Lower leg skin (tissue), 4 donors: ENCODE results near the gene ZBED4. TPM values are rescaled to one million over a fixed set of nuclear protein-coding genes. Genes with fewer than 3 reads are reported as not detected.

Experiments
- DNase-seq, 2 donors: peaks; one replicate each; pipeline ENCODE4 v3.0.0-alpha.2; 2019; ENCODE audit warnings: low spot score in 2 of 2
- H3K4me3 ChIP-seq: fragments of 200-600 bp; sonication (generic); 2 replicates; pipeline ENCODE4 v1.5.1; 2017; ENCODE audit warnings: mild to moderate bottlenecking, low read depth; ENCODE audit not compliant: poor library complexity, severe bottlenecking
- POLR2A ChIP-seq, 2 donors: fragments of 450-650 bp; IDR thresholded peaks; one replicate each; pipeline ENCODE4 v1.6.1; 2016 to 2017; ENCODE audit warnings: antibody characterized with exemption in 2 of 2, mild to moderate bottlenecking in 1 of 2, moderate library complexity in 1 of 2
- WGBS, 2 donors: methylation state at CpG; one replicate each; pipeline ENCODE4 v1.1.5; 2018; 5-methylcytosine and 5-hydroxymethylcytosine counted together
- intact Hi-C: fragments of 100-400 bp; cut with DNase I; formaldehyde crosslinking; loops from one replicate; pipeline ENCODE4 v1.15.0; 2023; ENCODE audit warnings: low total_unique reads
- total RNA-seq, 4 donors: library from RNA; depleted of rRNA; stranded (reverse); fragments of >200 nt; gene quantifications; one replicate each; pipeline ENCODE4 v1.1.0, GENCODE V29; 2016
- TF ChIP-seq, protein P1 (sequence below), 3 donors: fragments of 450-650 bp; IDR thresholded peaks; one replicate each; pipeline ENCODE4 v1.5.1; 2016; ENCODE audit warnings: antibody characterized with exemption in 3 of 3, mild to moderate bottlenecking in 3 of 3, moderate library complexity in 2 of 3

ZBED4 gene
- total RNA-seq, 4 donors from 2014 or later = 8.6 to 11.6 (median 9.6) TPM

DNA sequence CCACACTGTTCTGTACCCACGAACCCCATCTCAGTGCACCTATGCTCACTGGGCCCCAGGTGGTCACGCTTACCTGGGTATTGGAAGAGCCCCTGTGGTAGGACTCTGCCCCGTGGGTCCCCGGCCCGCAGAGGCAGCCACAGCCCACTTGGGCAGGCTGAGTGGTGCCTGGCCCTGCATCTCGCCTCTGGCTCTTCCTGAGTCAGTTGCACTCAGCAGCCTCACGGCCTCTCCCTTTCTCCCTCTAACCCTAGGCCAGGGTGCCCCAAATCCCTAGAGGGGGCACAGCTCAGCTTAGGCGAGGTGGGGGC lies 74.5 kb downstream of the ZBED4 start:
- no peak overlapping the region for H3K4me3 ChIP-seq
- no peak for TF ChIP-seq POLR2A (IDR thresholded peaks at IDR 0.05)
- TF ChIP-seq, protein P1, sequence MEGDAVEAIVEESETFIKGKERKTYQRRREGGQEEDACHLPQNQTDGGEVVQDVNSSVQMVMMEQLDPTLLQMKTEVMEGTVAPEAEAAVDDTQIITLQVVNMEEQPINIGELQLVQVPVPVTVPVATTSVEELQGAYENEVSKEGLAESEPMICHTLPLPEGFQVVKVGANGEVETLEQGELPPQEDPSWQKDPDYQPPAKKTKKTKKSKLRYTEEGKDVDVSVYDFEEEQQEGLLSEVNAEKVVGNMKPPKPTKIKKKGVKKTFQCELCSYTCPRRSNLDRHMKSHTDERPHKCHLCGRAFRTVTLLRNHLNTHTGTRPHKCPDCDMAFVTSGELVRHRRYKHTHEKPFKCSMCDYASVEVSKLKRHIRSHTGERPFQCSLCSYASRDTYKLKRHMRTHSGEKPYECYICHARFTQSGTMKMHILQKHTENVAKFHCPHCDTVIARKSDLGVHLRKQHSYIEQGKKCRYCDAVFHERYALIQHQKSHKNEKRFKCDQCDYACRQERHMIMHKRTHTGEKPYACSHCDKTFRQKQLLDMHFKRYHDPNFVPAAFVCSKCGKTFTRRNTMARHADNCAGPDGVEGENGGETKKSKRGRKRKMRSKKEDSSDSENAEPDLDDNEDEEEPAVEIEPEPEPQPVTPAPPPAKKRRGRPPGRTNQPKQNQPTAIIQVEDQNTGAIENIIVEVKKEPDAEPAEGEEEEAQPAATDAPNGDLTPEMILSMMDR (IDR thresholded peaks at IDR 0.05) = no peak
- intact Hi-C loops = no loop called here
- 89% methylated on average over 7 to 8 of the region's 8 CpGs for WGBS, 2 donors
- DNase-seq = no peak

DNA sequence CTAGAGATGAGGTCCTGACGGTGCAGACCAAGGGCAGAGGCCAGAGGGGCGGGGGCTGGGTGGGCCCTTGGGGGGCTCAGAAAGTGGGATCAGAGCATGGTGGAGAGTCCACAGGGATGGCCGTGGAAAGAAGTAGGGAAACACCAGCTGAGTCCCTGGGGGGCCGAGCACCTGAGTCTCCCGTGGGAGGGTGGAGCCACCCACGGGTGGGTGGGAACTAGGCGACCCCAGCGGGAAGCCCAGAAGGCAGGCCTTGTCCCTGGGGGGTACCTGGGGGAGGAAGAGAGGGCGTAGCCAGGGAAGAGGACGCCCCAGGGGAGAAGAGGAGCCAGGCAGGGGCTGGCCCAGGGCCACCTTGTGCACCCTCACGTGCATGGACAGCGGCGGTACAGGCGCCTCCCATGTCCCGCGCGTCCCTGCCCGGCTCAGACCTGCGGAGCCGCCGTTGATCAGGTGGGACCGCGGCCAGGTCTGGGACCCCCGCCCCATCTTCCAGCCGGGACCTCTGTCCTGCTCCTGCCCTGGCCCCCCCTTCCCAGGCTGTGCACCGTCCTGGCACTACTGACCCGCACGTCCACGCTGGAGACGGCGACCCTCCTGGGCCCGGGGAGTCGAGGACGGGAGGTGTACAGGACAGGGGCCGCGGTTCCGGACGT lies 75.0 kb downstream of the ZBED4 start:
- 28 to 38% methylated on average over 27 to 29 of the region's 38 CpGs for WGBS, 2 donors
- no peak overlapping the region for H3K4me3 ChIP-seq
- DNase-seq = no peak
- TF ChIP-seq POLR2A (IDR thresholded peaks at IDR 0.05) = no peak
- TF ChIP-seq, protein P1 (IDR thresholded peaks at IDR 0.05) = no peak
- intact Hi-C loops = no loop called here

DNA sequence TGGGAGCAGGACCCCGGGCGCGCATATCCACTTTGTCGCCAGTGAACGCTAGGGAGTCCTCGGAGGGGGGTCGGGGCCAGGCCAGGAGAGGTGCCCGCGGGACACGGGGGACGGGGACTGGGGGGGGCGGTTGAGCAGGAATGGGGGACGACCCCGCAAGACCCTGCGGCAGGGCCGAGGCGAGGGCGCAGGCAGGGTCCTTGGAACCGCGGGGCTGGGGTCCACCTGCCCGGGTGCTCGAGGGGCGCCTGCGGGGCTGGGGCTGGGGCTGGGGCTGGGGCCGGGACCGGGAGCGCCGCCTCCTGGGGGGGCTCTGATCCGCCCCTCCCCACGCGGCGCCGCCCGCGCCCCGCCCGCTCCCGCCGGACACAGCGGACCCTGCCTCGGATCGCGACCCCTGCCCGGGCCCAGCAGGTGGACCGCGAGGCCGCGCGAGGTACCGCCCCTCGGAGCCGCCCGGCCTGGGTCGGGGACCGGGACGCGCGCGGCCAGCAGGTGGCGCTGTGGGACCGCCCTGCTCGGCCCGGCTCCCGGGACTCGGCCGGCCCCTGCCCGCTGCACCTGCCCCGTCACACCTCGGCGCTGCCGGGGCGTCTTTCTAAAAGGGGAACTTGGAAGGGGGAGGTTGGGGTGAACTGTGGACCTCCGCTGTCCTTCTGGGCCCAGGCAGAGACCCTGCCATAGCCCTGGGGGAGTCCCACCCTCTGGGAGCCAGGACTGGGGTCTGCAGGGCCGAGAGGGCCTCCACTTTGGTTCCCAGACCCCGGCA lies 75.8 kb downstream of the ZBED4 start:
- WGBS, 2 donors = 0 to 4% methylated on average over 16 to 37 of the region's 75 CpGs
- no peak for DNase-seq
- H3K4me3 ChIP-seq = no peak overlapping the region
- intact Hi-C loops = no loop called here
- TF ChIP-seq, protein P1 (IDR thresholded peaks at IDR 0.05) = no peak
- no peak for TF ChIP-seq POLR2A (IDR thresholded peaks at IDR 0.05)

DNA sequence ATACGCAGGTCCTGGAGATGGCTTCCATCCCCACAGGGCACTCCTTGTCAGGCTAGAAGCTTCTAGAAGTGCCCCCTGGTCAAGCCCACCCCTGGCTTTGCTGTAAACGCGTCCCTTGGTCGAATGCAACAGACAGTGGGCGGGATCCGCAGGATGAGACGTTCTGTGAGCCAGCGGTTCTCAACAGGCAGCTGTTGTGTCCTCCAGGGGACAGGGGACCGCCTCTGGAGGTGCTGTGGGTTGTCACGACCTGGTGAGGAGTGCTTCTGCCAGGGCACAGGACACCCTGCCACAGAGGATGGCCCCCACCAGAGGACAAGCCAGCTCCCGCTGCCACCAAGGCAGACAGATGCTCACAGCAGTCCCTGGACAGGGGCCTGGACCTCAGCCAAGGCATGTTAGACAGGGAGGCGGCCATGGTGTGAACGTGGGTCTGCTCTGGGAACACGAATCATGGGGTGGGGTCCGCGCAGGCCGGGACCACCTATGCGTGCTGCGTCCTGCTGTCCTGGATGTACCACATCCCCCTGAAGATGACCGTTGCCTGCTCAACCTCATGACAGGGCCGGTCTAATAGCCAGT lies 76.4 kb downstream of the ZBED4 start:
- TF ChIP-seq, protein P1 (IDR thresholded peaks at IDR 0.05) = no peak
- no peak for TF ChIP-seq POLR2A (IDR thresholded peaks at IDR 0.05)
- 31 to 58% methylated on average over 9 to 21 of the region's 21 CpGs for WGBS, 2 donors
- H3K4me3 ChIP-seq = no peak overlapping the region
- no peak for DNase-seq
- intact Hi-C loops = loop anchor here (2.0 to 10.0 kb wide), 2 partner anchors 101 to 255 kb away; partner anchors contain the start of gene TRABD

DNA sequence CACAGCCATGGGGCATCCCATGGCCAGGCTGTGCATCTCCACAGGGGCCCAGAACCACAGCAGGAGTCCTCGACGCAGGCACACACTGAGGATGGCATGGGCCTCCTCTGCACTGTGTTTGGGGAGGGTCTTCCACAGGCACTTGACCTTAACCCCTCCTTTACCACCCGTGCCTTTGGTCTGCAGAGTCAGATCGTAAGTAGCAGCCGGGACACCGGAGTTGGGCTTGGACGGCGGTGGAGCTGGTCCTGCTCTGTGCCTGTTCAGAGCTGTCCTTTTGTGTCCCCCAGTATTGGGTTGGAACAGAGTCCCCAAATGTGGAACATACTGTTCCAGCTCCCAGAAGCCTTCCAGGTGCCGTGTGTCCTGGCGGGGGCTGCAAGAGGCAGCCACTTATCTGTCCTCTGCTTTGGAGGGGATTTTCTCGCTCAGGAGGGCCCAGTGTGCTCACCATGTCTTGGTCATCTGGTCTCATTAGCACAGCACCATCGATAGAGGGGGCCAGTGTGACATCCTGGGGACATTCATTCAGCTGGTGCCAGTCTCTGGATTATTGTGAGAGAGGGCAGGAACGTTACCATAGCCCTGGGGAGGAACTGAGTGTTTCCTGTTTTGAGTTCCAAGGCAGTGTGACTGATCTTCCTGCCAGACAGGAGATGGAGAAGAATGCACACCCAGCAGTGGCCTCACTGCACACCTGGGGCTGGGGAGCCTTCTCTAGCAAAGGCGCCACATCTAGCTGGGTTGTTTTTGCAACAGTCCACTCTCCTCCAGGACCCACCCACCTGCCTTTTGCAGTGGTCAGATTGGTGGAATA lies 77.2 kb downstream of the ZBED4 start:
- 36 to 45% methylated on average over 11 to 12 of the region's 14 CpGs for WGBS, 2 donors
- TF ChIP-seq, protein P1 (IDR thresholded peaks at IDR 0.05) = no peak
- TF ChIP-seq POLR2A (IDR thresholded peaks at IDR 0.05) = no peak
- no peak overlapping the region for H3K4me3 ChIP-seq
- intact Hi-C loops = loop anchor here (2.0 to 10.0 kb wide), 2 partner anchors 100 to 254 kb away; partner anchors contain the start of gene TRABD
- peak in 1 of 2 donors; percentile 76 for DNase-seq
